ENCODE measurements around the gene LIPH.
"Not testable (repeated sequence)": the region's sequence is repeated elsewhere in the genome, so short reads cannot be mapped to it uniquely, and the experiment has no call there.

Gene LIPH

GRCh38 chr3:185488465-185488864 is 63.9 kb downstream of the LIPH start:
- no peak for DNase-seq (ENCODE audit: low spot score)

- DNase-seq (ENCODE audit: low spot score) = no peak
These were observed 66.0 kb downstream of the LIPH start for GRCh38 chr3:185486394-185486793.

GRCh38 chr3:185484296-185484695 is 68.1 kb downstream of the LIPH start:
- DNase-seq (ENCODE audit: low spot score) = no peak

GRCh38 chr3:185479373-185479945 is 72.9 kb downstream of the LIPH start:
- no peak for DNase-seq (ENCODE audit: low spot score)

- DNase-seq (ENCODE audit: low spot score) = no peak
These were observed 75.1 kb downstream of the LIPH start for GRCh38 chr3:185477316-185477715.

- DNase-seq (ENCODE audit: low spot score) = not testable (repeated sequence)
These were observed 77.5 kb downstream of the LIPH start for GRCh38 chr3:185474922-185475321.

GRCh38 chr3:185473290-185473815 is 79.0 kb downstream of the LIPH start:
- no peak for DNase-seq (ENCODE audit: low spot score)

- DNase-seq (ENCODE audit: low spot score) = no peak
These were observed 82.1 kb downstream of the LIPH start for GRCh38 chr3:185470323-185470722.

- no peak for DNase-seq (ENCODE audit: low spot score)
These were observed 82.8 kb downstream of the LIPH start for GRCh38 chr3:185469542-185469941.

GRCh38 chr3:185466123-185466522 is 86.3 kb downstream of the LIPH start:
- DNase-seq (ENCODE audit: low spot score) = not testable (repeated sequence)

- DNase-seq (ENCODE audit: low spot score) = no peak
These were observed 86.9 kb downstream of the LIPH start for GRCh38 chr3:185465471-185465870.

GRCh38 chr3:185460719-185461350 is 91.6 kb downstream of the LIPH start:
- peak; percentile 46 for DNase-seq (ENCODE audit: low spot score)

GRCh38 chr3:185460309-185460708 is 92.1 kb downstream of the LIPH start:
- no peak for DNase-seq (ENCODE audit: low spot score)

- DNase-seq (ENCODE audit: low spot score) = no peak
These were observed 95.0 kb downstream of the LIPH start for GRCh38 chr3:185457376-185457775.

Data from NAMALWA (cell line).